Ishikawa (cell line): Measurements from ENCODE around the gene VWA8.

Source experiments
- CEBPB ChIP-seq: IDR thresholded peaks from 2 replicates; pipeline ENCODE4 v1.6.1; 2012
- CREB1 ChIP-seq: IDR thresholded peaks from 2 replicates; pipeline ENCODE4 v1.6.1; 2012; ENCODE audit warnings: low read depth
- EGR1 ChIP-seq: IDR thresholded peaks from 2 replicates; pipeline ENCODE4 v1.6.1; 2012
- EP300 ChIP-seq: IDR thresholded peaks from 2 replicates; pipeline ENCODE4 v1.6.1; 2012; ENCODE audit warnings: borderline replicate concordance
- FOXM1 ChIP-seq: IDR thresholded peaks from 2 replicates; pipeline ENCODE4 v1.6.1; 2012; ENCODE audit warnings: low read depth, borderline replicate concordance
- MAX ChIP-seq: IDR thresholded peaks from 2 replicates; pipeline ENCODE4 v1.6.1; 2012
- NFIC ChIP-seq: IDR thresholded peaks from 2 replicates; pipeline ENCODE4 v1.6.1; 2012
- RAD21 ChIP-seq: IDR thresholded peaks from 2 replicates; pipeline ENCODE4 v1.6.1; 2012; ENCODE audit warnings: low read depth
- TAF1 ChIP-seq: IDR thresholded peaks from 2 replicates; pipeline ENCODE4 v1.6.1; 2012; ENCODE audit warnings: low read depth, mild to moderate bottlenecking
- TCF12 ChIP-seq: IDR thresholded peaks from 2 replicates; pipeline ENCODE4 v1.6.1; 2012; ENCODE audit warnings: low read depth
- TEAD4 ChIP-seq: IDR thresholded peaks from 2 replicates; pipeline ENCODE4 v1.6.1; 2012
- USF1 ChIP-seq: IDR thresholded peaks from 2 replicates; pipeline ENCODE4 v1.6.1; 2012
- YY1 ChIP-seq: IDR thresholded peaks from 2 replicates; pipeline ENCODE4 v1.6.1; 2012; ENCODE audit warnings: low read depth
- ZBTB7A ChIP-seq: IDR thresholded peaks from 2 replicates; pipeline ENCODE4 v1.6.1; 2012; ENCODE audit warnings: low read depth
- TF ChIP-seq, protein P1 (sequence below): IDR thresholded peaks from 2 replicates; pipeline ENCODE4 v1.6.1; 2012; ENCODE audit warnings: low read depth, mild to moderate bottlenecking

The VWA8 gene

GRCh38 chr13:41587490-41587889 lies 373.4 kb downstream of the VWA8 start:
- TF ChIP-seq FOXM1 (no peak), EGR1 (no peak), RAD21 (no peak), YY1 (no peak), MAX (no peak), TCF12 (no peak), USF1 (no peak), TEAD4 (no peak), CREB1 (no peak), EP300 (no peak), NFIC (no peak), CEBPB (no peak), ZBTB7A (no peak), TAF1 (no peak)
- TF ChIP-seq, protein P1, sequence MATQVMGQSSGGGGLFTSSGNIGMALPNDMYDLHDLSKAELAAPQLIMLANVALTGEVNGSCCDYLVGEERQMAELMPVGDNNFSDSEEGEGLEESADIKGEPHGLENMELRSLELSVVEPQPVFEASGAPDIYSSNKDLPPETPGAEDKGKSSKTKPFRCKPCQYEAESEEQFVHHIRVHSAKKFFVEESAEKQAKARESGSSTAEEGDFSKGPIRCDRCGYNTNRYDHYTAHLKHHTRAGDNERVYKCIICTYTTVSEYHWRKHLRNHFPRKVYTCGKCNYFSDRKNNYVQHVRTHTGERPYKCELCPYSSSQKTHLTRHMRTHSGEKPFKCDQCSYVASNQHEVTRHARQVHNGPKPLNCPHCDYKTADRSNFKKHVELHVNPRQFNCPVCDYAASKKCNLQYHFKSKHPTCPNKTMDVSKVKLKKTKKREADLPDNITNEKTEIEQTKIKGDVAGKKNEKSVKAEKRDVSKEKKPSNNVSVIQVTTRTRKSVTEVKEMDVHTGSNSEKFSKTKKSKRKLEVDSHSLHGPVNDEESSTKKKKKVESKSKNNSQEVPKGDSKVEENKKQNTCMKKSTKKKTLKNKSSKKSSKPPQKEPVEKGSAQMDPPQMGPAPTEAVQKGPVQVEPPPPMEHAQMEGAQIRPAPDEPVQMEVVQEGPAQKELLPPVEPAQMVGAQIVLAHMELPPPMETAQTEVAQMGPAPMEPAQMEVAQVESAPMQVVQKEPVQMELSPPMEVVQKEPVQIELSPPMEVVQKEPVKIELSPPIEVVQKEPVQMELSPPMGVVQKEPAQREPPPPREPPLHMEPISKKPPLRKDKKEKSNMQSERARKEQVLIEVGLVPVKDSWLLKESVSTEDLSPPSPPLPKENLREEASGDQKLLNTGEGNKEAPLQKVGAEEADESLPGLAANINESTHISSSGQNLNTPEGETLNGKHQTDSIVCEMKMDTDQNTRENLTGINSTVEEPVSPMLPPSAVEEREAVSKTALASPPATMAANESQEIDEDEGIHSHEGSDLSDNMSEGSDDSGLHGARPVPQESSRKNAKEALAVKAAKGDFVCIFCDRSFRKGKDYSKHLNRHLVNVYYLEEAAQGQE = no peak

DNA sequence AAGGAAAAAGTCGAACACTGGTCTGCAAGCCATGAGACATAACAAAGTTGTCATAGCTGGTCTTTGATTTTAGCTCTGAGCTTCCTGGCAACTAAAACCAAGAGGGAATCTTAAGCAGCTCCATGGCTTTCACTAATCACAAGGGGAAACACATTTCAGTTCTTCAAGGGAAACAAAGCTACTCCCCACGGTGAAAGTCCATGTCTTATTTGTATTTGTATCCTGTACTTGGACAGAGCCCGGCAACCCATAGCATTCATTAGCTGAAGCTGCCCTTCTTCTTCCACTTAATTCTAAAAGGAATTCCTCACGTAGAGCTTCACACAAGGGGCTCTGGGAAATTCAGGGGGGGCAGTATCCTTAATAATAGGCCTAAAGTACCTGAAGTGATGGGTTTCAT lies 374.7 kb downstream of the VWA8 start:
- no peak for TF ChIP-seq RAD21
- no peak for TF ChIP-seq FOXM1
- no peak for TF ChIP-seq MAX
- no peak for TF ChIP-seq EGR1
- TF ChIP-seq CREB1 = no peak
- TF ChIP-seq, protein P1 = no peak
- TF ChIP-seq EP300 = no peak
- no peak for TF ChIP-seq YY1
- TF ChIP-seq TCF12 = no peak

- no peak for TF ChIP-seq NFIC
- no peak for TF ChIP-seq MAX
- TF ChIP-seq CEBPB = no peak
- TF ChIP-seq RAD21 = no peak
- no peak for TF ChIP-seq EGR1
- no peak for TF ChIP-seq TAF1
- no peak for TF ChIP-seq TCF12
- no peak for TF ChIP-seq ZBTB7A
- no peak for TF ChIP-seq EP300
- no peak for TF ChIP-seq FOXM1
- TF ChIP-seq CREB1 = no peak
- TF ChIP-seq TEAD4 = no peak
- no peak for TF ChIP-seq USF1
- no peak for TF ChIP-seq YY1
Observed at GRCh38 chr13:41582027-41582463, 378.9 kb downstream of the VWA8 start.

GRCh38 chr13:41580345-41580744 lies 380.6 kb downstream of the VWA8 start:
- TF ChIP-seq TAF1 (no peak), NFIC (no peak)
- TF ChIP-seq, protein P1 = no peak

DNA sequence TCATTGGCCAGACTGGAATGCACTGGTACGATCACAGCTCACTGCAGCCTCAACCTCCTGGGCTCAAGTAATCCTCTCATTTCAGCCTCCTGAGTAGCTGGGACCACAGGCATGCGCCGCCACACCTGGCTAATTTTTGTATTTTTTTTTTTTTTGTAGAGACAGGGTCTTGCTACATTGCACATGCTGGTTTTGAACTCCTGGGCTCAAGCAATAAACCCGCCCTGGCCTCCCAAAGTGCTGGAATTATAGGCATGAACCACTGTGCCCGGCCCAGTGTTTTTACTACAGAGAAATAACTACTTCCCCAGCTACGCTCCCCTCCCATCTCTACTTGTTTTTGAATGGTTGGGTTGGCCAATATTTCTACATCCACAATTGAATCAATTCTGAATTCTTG lies 381.0 kb downstream of the VWA8 start:
- TF ChIP-seq CEBPB (no peak), CREB1 (no peak), TEAD4 (no peak), FOXM1 (no peak)
- TF ChIP-seq, protein P1 = no peak
